ENCODE data around the gene KIF1B. TPM values are rescaled to one million over a fixed set of nuclear protein-coding genes. Genes with fewer than 3 reads are reported as not detected.
"Not testable (repeated sequence)": the region's sequence is repeated elsewhere in the genome, so short reads cannot be mapped to it uniquely, and the experiment has no call there.

Gene KIF1B
- total RNA-seq, 2 experiments from 2014 or later = 7.9 to 9.7 TPM

GRCh38 chr1:10257851-10258250 is 47.5 kb downstream of the KIF1B start:
- Histone ChIP-seq H3K27ac (ENCODE audit: low read depth in 1 of 2, low read length in 2 of 2) (no peak overlapping the region), H3K4me1 (ENCODE audit: insufficient read depth, low read length) (no peaks in the 10 kb centered on the region), H3K27me3 (ENCODE audit: control insufficient read depth in 1 of 2, insufficient read depth in 2 of 2, low read length in 2 of 2) (no peaks in the 10 kb centered on the region), H3K9me3 (ENCODE audit: control insufficient read depth in 1 of 2, insufficient read depth in 1 of 2, low read length in 2 of 2) (no peaks in the 10 kb centered on the region), H3K4me3 (ENCODE audit: low read length) (no peak overlapping the region), H3K36me3 (ENCODE audit: insufficient read depth, low read length) (peaks cover 6% of the 10 kb centered on the region)
- no peak overlapping the region for H3K4me3 Mint-ChIP-seq
- no peak for DNase-seq
- no peak overlapping the region for H3K27ac Mint-ChIP-seq
- no peak for ATAC-seq (ENCODE audit: poor library complexity)
- intact Hi-C loops (cut with DNase I, micrococcal nuclease) = no loop called here
- H3K36me3 Mint-ChIP-seq (ENCODE audit: low read depth) = peaks cover 26% of the 10 kb centered on the region
- no peaks in the 10 kb centered on the region for H3K27me3 Mint-ChIP-seq
- peaks cover 5% of the 10 kb centered on the region for H3K4me1 Mint-ChIP-seq (ENCODE audit: low read depth)
- H3K9me3 Mint-ChIP-seq = no peaks in the 10 kb centered on the region
- CTCF ChIA-PET = no interaction called here
- POLR2A ChIA-PET = no interaction called here
- no peak for TF ChIP-seq CTCF (IDR thresholded peaks at IDR 0.05)

- not testable (repeated sequence) for DNase-seq
Observed at GRCh38 chr1:10259547-10259946, 49.2 kb downstream of the KIF1B start.

GRCh38 chr1:10263450-10264082 is 53.2 kb downstream of the KIF1B start:
- Histone ChIP-seq H3K4me1 (ENCODE audit: insufficient read depth, low read length) (no peaks in the 10 kb centered on the region), H3K27me3 (ENCODE audit: control insufficient read depth in 1 of 2, insufficient read depth in 2 of 2, low read length in 2 of 2) (no peaks in the 10 kb centered on the region), H3K27ac (ENCODE audit: low read depth in 1 of 2, low read length in 2 of 2) (no peak overlapping the region), H3K9me3 (ENCODE audit: control insufficient read depth in 1 of 2, insufficient read depth in 1 of 2, low read length in 2 of 2) (no peaks in the 10 kb centered on the region), H3K36me3 (ENCODE audit: insufficient read depth, low read length) (peaks cover 6% of the 10 kb centered on the region), H3K4me3 (ENCODE audit: low read length) (no peak overlapping the region)
- H3K27ac Mint-ChIP-seq = no peak overlapping the region
- H3K9me3 Mint-ChIP-seq = no peaks in the 10 kb centered on the region
- DNase-seq = no peak
- no peak for TF ChIP-seq CTCF (IDR thresholded peaks at IDR 0.05)
- H3K36me3 Mint-ChIP-seq (ENCODE audit: low read depth) = peaks cover 39% of the 10 kb centered on the region
- H3K4me3 Mint-ChIP-seq = no peak overlapping the region
- intact Hi-C loops (cut with DNase I, micrococcal nuclease) = no loop called here
- ATAC-seq (ENCODE audit: poor library complexity) = no peak
- ChIA-PET POLR2A (no interaction called here), CTCF (no interaction called here)
- no peaks in the 10 kb centered on the region for H3K27me3 Mint-ChIP-seq
- no peaks in the 10 kb centered on the region for H3K4me1 Mint-ChIP-seq (ENCODE audit: low read depth)

More at GRCh38 chr1:10259547-10259946, 49.2 kb downstream of the KIF1B start:
- H3K9me3 ChIP-seq (ENCODE audit: control insufficient read depth in 1 of 2, insufficient read depth in 1 of 2, low read length in 2 of 2); H3K27ac ChIP-seq (ENCODE audit: low read depth in 1 of 2, low read length in 2 of 2); H3K36me3 ChIP-seq (ENCODE audit: insufficient read depth, low read length); H3K4me3 Mint-ChIP-seq; intact Hi-C loops (cut with DNase I, micrococcal nuclease); H3K4me3 ChIP-seq (ENCODE audit: low read length); H3K4me1 Mint-ChIP-seq (ENCODE audit: low read depth); H3K4me1 ChIP-seq (ENCODE audit: insufficient read depth, low read length); H3K27me3 Mint-ChIP-seq; H3K27ac Mint-ChIP-seq; ATAC-seq (ENCODE audit: poor library complexity); H3K27me3 ChIP-seq (ENCODE audit: control insufficient read depth in 1 of 2, insufficient read depth in 2 of 2, low read length in 2 of 2); H3K9me3 Mint-ChIP-seq; POLR2A ChIA-PET: not testable (repeated sequence)
- H3K36me3 Mint-ChIP-seq (ENCODE audit: low read depth) = peaks cover 38% of the 10 kb centered on the region
- CTCF ChIA-PET = interaction anchor here (0.7 kb wide), 1 partner anchor 50 kb away, joined by 3 read pairs; the partner anchor contains the start of gene KIF1B

GRCh38 chr1:10265027-10265426 is 54.7 kb downstream of the KIF1B start:
- DNase-seq (no peak), ATAC-seq (ENCODE audit: poor library complexity) (no peak)
- Mint-ChIP-seq H3K27ac (no peak overlapping the region), H3K9me3 (no peaks in the 10 kb centered on the region), H3K4me3 (no peak overlapping the region), H3K36me3 (ENCODE audit: low read depth) (peaks cover 36% of the 10 kb centered on the region), H3K27me3 (no peaks in the 10 kb centered on the region), H3K4me1 (ENCODE audit: low read depth) (no peaks in the 10 kb centered on the region)
- ChIA-PET CTCF (no interaction called here), POLR2A (no interaction called here)
- Histone ChIP-seq H3K4me3 (ENCODE audit: low read length) (no peak overlapping the region), H3K4me1 (ENCODE audit: insufficient read depth, low read length) (no peaks in the 10 kb centered on the region), H3K27ac (ENCODE audit: low read depth in 1 of 2, low read length in 2 of 2) (no peak overlapping the region), H3K9me3 (ENCODE audit: control insufficient read depth in 1 of 2, insufficient read depth in 1 of 2, low read length in 2 of 2) (no peaks in the 10 kb centered on the region), H3K36me3 (ENCODE audit: insufficient read depth, low read length) (peaks cover 2% of the 10 kb centered on the region), H3K27me3 (ENCODE audit: control insufficient read depth in 1 of 2, insufficient read depth in 2 of 2, low read length in 2 of 2) (no peaks in the 10 kb centered on the region)
- no peak for TF ChIP-seq CTCF (IDR thresholded peaks at IDR 0.05)
- intact Hi-C loops (cut with DNase I, micrococcal nuclease) = no loop called here
